NK-92 (cell line): Measurements from ENCODE around the gene CTIF.

Source experiments
- DNase-seq: peaks from one replicate; lab custom pipeline; 2025; ENCODE audit not compliant: unreplicated experiment; lab: John Stamatoyannopoulos, UW

Gene CTIF

GRCh38 chr18:48905513-48905912, 366.7 kb downstream of the CTIF start:
- DNase-seq = no peak

- no peak for DNase-seq
Measured at GRCh38 chr18:48908916-48909315, 370.1 kb downstream of the CTIF start.

- DNase-seq = no peak
Measured at GRCh38 chr18:48909721-48910120, 370.9 kb downstream of the CTIF start.

GRCh38 chr18:48910972-48911545, 372.2 kb downstream of the CTIF start:
- DNase-seq = no peak
